ENCODE results near the gene RAD51B.

The RAD51B gene

DNA sequence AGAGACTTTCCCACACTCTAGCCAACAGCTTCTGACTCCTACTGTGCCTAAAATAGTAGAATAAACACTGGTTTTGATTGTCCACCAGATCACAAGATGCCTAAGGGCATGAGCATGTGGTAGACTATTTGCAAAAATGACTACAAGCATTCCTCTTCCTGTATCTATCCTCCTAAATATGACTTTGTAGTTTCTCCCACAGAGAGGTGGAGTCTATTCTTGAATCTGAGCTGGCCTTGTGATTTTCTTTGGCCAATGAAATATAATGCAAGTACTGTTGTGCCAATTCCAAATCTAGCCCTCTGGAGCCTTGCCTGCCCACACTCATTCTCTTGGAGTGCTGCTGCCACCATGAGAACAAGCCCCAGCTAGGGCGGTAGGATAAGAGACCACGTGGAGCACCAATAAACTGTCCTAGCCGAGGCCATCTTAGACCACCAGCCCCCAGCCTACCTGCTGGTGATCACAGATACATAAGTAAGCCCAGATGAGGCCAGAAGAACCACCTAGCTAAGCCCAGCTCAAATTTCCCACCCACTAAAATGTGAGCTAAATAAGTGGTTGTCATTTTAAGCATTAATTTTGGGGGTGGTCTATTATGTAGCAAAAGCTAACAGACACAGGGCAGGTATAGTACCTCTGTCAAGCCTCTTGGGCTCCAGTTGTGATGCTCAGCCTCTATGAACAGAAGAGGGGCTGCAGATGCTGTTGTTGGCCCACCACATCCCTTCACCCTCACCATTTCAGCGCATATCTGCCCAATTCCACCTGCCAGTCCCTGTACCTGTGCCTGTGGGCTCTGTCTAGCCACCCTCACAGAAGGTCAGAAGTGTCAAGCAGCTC is 955.4 kb downstream of the RAD51B start:
- DNase-seq, result no peak

- DNase-seq, result no peak
These were observed 956.1 kb downstream of the RAD51B start for GRCh38 chr14:68775614-68776126.

GRCh38 chr14:68777644-68778043 is 958.1 kb downstream of the RAD51B start:
- no peak for DNase-seq

Data from DMS 273 treated with DMSO at 0.1 percent for 48 hours (cell line).